ENCODE data around the gene UGDH. TPM values are rescaled to one million over a fixed set of nuclear protein-coding genes. Genes with fewer than 3 reads are reported as not detected.

Gene UGDH
- total and polyA plus RNA-seq, 9 of the 15 experiments (the other 6 are each of a cell fraction or from before 2014, with no cell fraction given): 5.5 to 21.7 (median 16.2) TPM

- H3K4me3 ChIP-seq: no peak overlapping the region
- H3K79me2 ChIP-seq (ENCODE audit: control insufficient read depth, insufficient read depth, low read length): no peaks in the 10 kb centered on the region
- ChIA-PET POLR2A (interaction anchor here (0.8 to 1.2 kb wide), 2 partner anchors 11 to 31 kb away, joined by 3 read pairs; no protein-coding TSS in a partner anchor), CTCF (ENCODE audit: low intra/inter-chr PET ratio) (no interaction called here)
- H4K20me1 ChIP-seq (replicated peaks; ENCODE audit: control insufficient read depth, insufficient read depth, low read length): no peaks in the 10 kb centered on the region
- H3K4me2 ChIP-seq (ENCODE audit: insufficient read depth, low read length): no peak overlapping the region
- no peak overlapping the region for H3K27ac ChIP-seq (ENCODE audit: extremely low read depth, low read depth, low read length)
- intact Hi-C loops (cut with micrococcal nuclease): no loop called here
- 89% methylated on average over 5 of the region's 5 CpGs for WGBS (ENCODE audit: insufficient coverage, low coverage, missing lambda C conversion rate)
- no peak overlapping the region for H2AFZ ChIP-seq (ENCODE audit: low read depth, low read length)
- BruUV-seq (replicated peaks): TSS peak; percentile 49
- ATAC-seq (no peak), DNase-seq (ENCODE audit: extremely low read depth in 1 of 4, low spot score in 3 of 4) (no peak), FAIRE-seq (no peak)
- H3K9ac ChIP-seq (ENCODE audit: insufficient read depth in 1 of 2, low read depth in 2 of 2, low read length in 2 of 2): no peak overlapping the region
- no peaks in the 10 kb centered on the region for H3K9me1 ChIP-seq (ENCODE audit: control insufficient read depth, insufficient read depth, low read length)
- H3K36me3 ChIP-seq (ENCODE audit: control insufficient read depth, insufficient read depth, low read length): peaks cover 53% of the 10 kb centered on the region; the same call in 2 of the 3 replicates
- H3K9me3 ChIP-seq (replicated peaks; ENCODE audit: control insufficient read depth, insufficient read depth, low read depth, low read length): no peaks in the 10 kb centered on the region
- in situ Hi-C loops (cut with MboI): no loop called here
- H3K27me3 ChIP-seq (ENCODE audit: control insufficient read depth in 2 of 2, insufficient read depth in 2 of 2, low read length in 2 of 2): no peaks in the 10 kb centered on the region
- H3K4me1 ChIP-seq (replicated peaks in 1 of 2; ENCODE audit: control insufficient read depth in 2 of 2, insufficient read depth in 2 of 2, low read length in 2 of 2): peaks cover 4 to 6% of the 10 kb centered on the region in 2 experiments; a peak in 4 of 5 replicates
- no peak for TF ChIP-seq USF1 (CRISPR knock-in tag; IDR thresholded peaks at IDR 0.05)
- TF ChIP-seq ZNF316 (IDR thresholded peaks at IDR 0.05): no peak
- no peak for TF ChIP-seq CEBPZ (IDR thresholded peaks at IDR 0.05; ENCODE audit: borderline replicate concordance, low read depth, low read length)
- no peak for TF ChIP-seq ZC3H4 (CRISPR knock-in tag; IDR thresholded peaks at IDR 0.05; ENCODE audit: borderline replicate concordance)
- no peak for TF ChIP-seq ERF (CRISPR knock-in tag; IDR thresholded peaks at IDR 0.05)
- no peak for TF ChIP-seq ESRRA (IDR thresholded peaks at IDR 0.05; ENCODE audit: borderline replicate concordance, low read depth)
- no peak for TF ChIP-seq FOXJ3 (CRISPR knock-in tag; IDR thresholded peaks at IDR 0.05)
- TF ChIP-seq NR2C2 (CRISPR knock-in tag; IDR thresholded peaks at IDR 0.05): no peak
- TF ChIP-seq NR2C2 (tag; IDR thresholded peaks at IDR 0.05): no peak
- TF ChIP-seq MLLT1 (IDR thresholded peaks at IDR 0.05): no peak
- TF ChIP-seq CREB3L1 (IDR thresholded peaks at IDR 0.05; ENCODE audit: borderline replicate concordance, low read depth): no peak
- TF ChIP-seq ATF2 (CRISPR knock-in tag; IDR thresholded peaks at IDR 0.05): no peak
- no peak for TF ChIP-seq SREBF1 (IDR thresholded peaks at IDR 0.05; ENCODE audit: borderline replicate concordance, low read depth, low read length)
- TF ChIP-seq MED1 (CRISPR knock-in tag; IDR thresholded peaks at IDR 0.05; ENCODE audit: borderline replicate concordance): no peak
These were observed 16.8 kb downstream of the UGDH start for GRCh38 chr4:39510348-39510929.
